B cell (primary cell): ENCODE data around the gene YPEL3. TPM values are rescaled to one million over a fixed set of nuclear protein-coding genes. Genes with fewer than 3 reads are reported as not detected.

Source experiments
- ATAC-seq: fragments of 200-7000 bp; cut with Tn5 transposase; one replicate; pipeline ENCODE4 v1.10.0; 2021; ENCODE audit warnings: low read depth, mild to moderate bottlenecking, moderate number of reproducible peaks, moderate library complexity
- CTCF ChIA-PET: fragments of 350-600 bp; sonication (Branson Sonifier 250); formaldehyde crosslinking; loops from one replicate; lab custom pipeline; 2021; ENCODE audit warnings: antibody characterized with exemption, inconsistent platforms; lab: Charles Lee
- POLR2A ChIA-PET: fragments of 350-600 bp; sonication (Branson Sonifier 250); formaldehyde crosslinking; loops from one replicate; lab custom pipeline; 2021; ENCODE audit warnings: antibody characterized with exemption; lab: Charles Lee
- DNase-seq: peaks from one replicate; pipeline ENCODE4 v3.0.0; 2013
- H2AFZ ChIP-seq: 2 replicates; pipeline ENCODE4 v1.6.1; 2012; ENCODE audit warnings: mild to moderate bottlenecking, low read depth, low read length; ENCODE audit not compliant: insufficient read depth, poor library complexity, severe bottlenecking
- H3K27ac ChIP-seq, 2 donors: 1 replicate in 1 of 2; 2 replicates in 1 of 2; pipeline ENCODE4 v1.5.1; 2012 to 2013; ENCODE audit warnings: low read length in 2 of 2, mild to moderate bottlenecking in 2 of 2, moderate library complexity in 1 of 2
- H3K27me3 ChIP-seq, 4 experiments: fragments of 200-600 bp in 1 of 4; sonication (generic) in 1 of 4; replicated peaks in 1 of 4; 1 replicate in 2 of 4; 2 replicates in 2 of 4; pipeline versions ENCODE4 v1.6.1 to v1.7.0; 2013 to 2016; ENCODE audit warnings: low read length in 3 of 4, mild to moderate bottlenecking in 2 of 4, mixed read lengths in 1 of 4, moderate library complexity in 1 of 4; ENCODE audit not compliant: insufficient read depth in 4 of 4, control insufficient read depth in 3 of 4; ENCODE audit errors: control extremely low read depth in 1 of 4
- H3K36me3 ChIP-seq, 2 experiments: replicated peaks in 1 of 2; 1 replicate in 1 of 2; 2 replicates in 1 of 2; pipeline versions ENCODE4 v1.6.1 to v1.7.1; 2013; ENCODE audit warnings: low read length in 1 of 2; ENCODE audit not compliant: insufficient read depth in 2 of 2, control insufficient read depth in 1 of 2; ENCODE audit errors: control extremely low read depth in 1 of 2, extremely low read depth in 1 of 2
- H3K4me1 ChIP-seq, 2 donors: fragments of 200-600 bp in 1 of 2; sonication (generic) in 1 of 2; 1 replicate in 1 of 2; 2 replicates in 1 of 2; pipeline versions ENCODE4 v1.5.1 to v1.6.1; 2013 to 2017; ENCODE audit warnings: low read length in 2 of 2; ENCODE audit not compliant: control insufficient read depth in 2 of 2, insufficient read depth in 2 of 2
- H3K4me2 ChIP-seq: replicated peaks from 2 replicates; pipeline ENCODE3; 2012; ENCODE audit warnings: mild to moderate bottlenecking, low read depth, low read length; ENCODE audit not compliant: poor library complexity, severe bottlenecking
- H3K4me3 ChIP-seq, 5 experiments: fragments of 200-600 bp in 1 of 5; sonication (generic) in 1 of 5; 1 replicate in 3 of 5; 2 replicates in 2 of 5; pipeline versions ENCODE4 v1.5.1 to v1.7.0; 2011 to 2016; ENCODE audit warnings: low read length in 4 of 5, mild to moderate bottlenecking in 4 of 5, low read depth in 2 of 5, control low read depth in 1 of 5, moderate library complexity in 1 of 5; ENCODE audit not compliant: insufficient read depth in 1 of 5; ENCODE audit errors: control extremely low read depth in 1 of 5, extremely low read depth in 1 of 5
- H3K79me2 ChIP-seq: fragments of 200-600 bp; sonication (generic); one replicate; pipeline ENCODE4 v1.6.0; 2016; ENCODE audit warnings: low read length; ENCODE audit not compliant: control insufficient read depth, insufficient read depth
- H3K9ac ChIP-seq: fragments of 200-600 bp; sonication (generic); 2 replicates; pipeline ENCODE4 v1.6.1; 2017; ENCODE audit warnings: mild to moderate bottlenecking, low read length, moderate library complexity
- H3K9me3 ChIP-seq, 3 donors: one replicate each; pipeline versions ENCODE4 v1.6.1 to v1.7.1; 2013; ENCODE audit warnings: low read length in 2 of 3; ENCODE audit not compliant: control insufficient read depth in 2 of 3, insufficient read depth in 1 of 3; ENCODE audit errors: control extremely low read depth in 1 of 3
- H4K20me1 ChIP-seq: 2 replicates; pipeline ENCODE4 v1.6.0; 2012; ENCODE audit warnings: mild to moderate bottlenecking, low read length; ENCODE audit not compliant: insufficient read depth, control insufficient read depth, poor library complexity, severe bottlenecking
- H3K27ac Mint-ChIP-seq: one replicate; pipeline ENCODE4 v1.8.0; 2021; ENCODE audit warnings: mixed read lengths
- H3K27me3 Mint-ChIP-seq: one replicate; pipeline ENCODE4 v1.8.0; 2021; ENCODE audit warnings: mixed read lengths
- H3K4me1 Mint-ChIP-seq: one replicate; pipeline ENCODE4 v1.8.0; 2021; ENCODE audit warnings: mixed read lengths
- H3K4me3 Mint-ChIP-seq: one replicate; pipeline ENCODE4 v1.8.0; 2021; ENCODE audit warnings: mixed read lengths
- H3K9me3 Mint-ChIP-seq: one replicate; pipeline ENCODE4 v1.8.0; 2022; ENCODE audit warnings: mixed read lengths; ENCODE audit not compliant: insufficient read depth
- CTCF ChIP-seq: fragments of 200-600 bp; IDR thresholded peaks from one replicate; pipeline ENCODE4 v1.8.0; 2022; ENCODE audit warnings: antibody characterized with exemption, mild to moderate bottlenecking
- EZH2 ChIP-seq: IDR thresholded peaks from 2 replicates; pipeline ENCODE4 v1.6.1; 2012; ENCODE audit warnings: borderline replicate concordance, low read depth, mild to moderate bottlenecking, moderate library complexity, low read length; ENCODE audit not compliant: insufficient read depth, poor library complexity, severe bottlenecking
- WGBS: methylation state at CpG from one replicate; pipeline ENCODE4 v1.1.5; 2013; ENCODE audit warnings: missing lambda C conversion rate; ENCODE audit not compliant: insufficient coverage; 5-methylcytosine and 5-hydroxymethylcytosine counted together
- intact Hi-C: fragments of 100-400 bp; cut with micrococcal nuclease; formaldehyde crosslinking; loops from one replicate; pipeline ENCODE4 v1.10.0; 2022
- polyA plus RNA-seq: library from polyadenylated mRNA; depleted of rRNA; stranded (reverse); fragments of >200 nt; gene quantifications from 2 replicates; pipeline ENCODE4 v1.2.3, GENCODE V29; 2012
- total RNA-seq, 2 donors: library from RNA; stranded (reverse); fragments of 120-200 nt in 1 of 2; gene quantifications; 1 replicate in 1 of 2; 2 replicates in 1 of 2; pipeline versions ENCODE4 v1.2.3 to v1.2.4, GENCODE V29; 2013 to 2022

Gene YPEL3
- total and polyA plus RNA-seq, 2 donors (not counting 1 experiment from before 2014, with no cell fraction given) = 314 to 414 TPM

GRCh38 chr16:30112197-30113030, 16.4 kb upstream of the YPEL3 start:
- Histone ChIP-seq H3K4me3 (no peak overlapping the region), H2AFZ (no peak overlapping the region), H3K79me2 (no peaks in the 10 kb centered on the region), H3K27me3 (no peaks in the 10 kb centered on the region), H3K36me3 (peaks cover 8 to 28% of the 10 kb centered on the region in 2 experiments), H3K27ac (no peak overlapping the region), H3K4me2 (no peak overlapping the region), H4K20me1 (no peaks in the 10 kb centered on the region), H3K9ac (no peak overlapping the region), H3K4me1 (peaks cover 0 to 5% of the 10 kb centered on the region in 2 donors), H3K9me3 (peaks cover 0 to 3% (median 0%) of the 10 kb centered on the region in 3 donors)
- POLR2A ChIA-PET = interaction anchor here (0.6 to 1.2 kb wide), 3 partner anchors 18 to 72 kb away, joined by 3 read pairs; no protein-coding TSS in a partner anchor
- intact Hi-C loops = no loop called here
- no peaks in the 10 kb centered on the region for H3K27me3 Mint-ChIP-seq
- H3K4me1 Mint-ChIP-seq = peaks cover 4% of the 10 kb centered on the region
- 87% methylated on average over 16 of the region's 29 CpGs for WGBS
- no peaks in the 10 kb centered on the region for H3K9me3 Mint-ChIP-seq
- CTCF ChIA-PET = interaction anchor here (0.6 to 5.5 kb wide), 11 partner anchors 8 to 297 kb away, joined by 3 to 27 read pairs (median 4); partner anchors contain the start of genes ALDOA, CORO1A and TBX6
- no peak for TF ChIP-seq EZH2
- TF ChIP-seq CTCF = peak; percentile 43
- H3K27ac Mint-ChIP-seq = no peak overlapping the region
- ATAC-seq = peak; percentile 47
- peak; percentile 59 for DNase-seq
- H3K4me3 Mint-ChIP-seq = no peak overlapping the region

GRCh38 chr16:30110661-30111060, 14.6 kb upstream of the YPEL3 start:
- Histone ChIP-seq H3K27ac (no peak overlapping the region), H3K4me3 (no peak overlapping the region), H2AFZ (no peak overlapping the region), H3K36me3 (peaks cover 8 to 16% of the 10 kb centered on the region in 2 experiments), H3K9ac (no peak overlapping the region), H3K27me3 (no peaks in the 10 kb centered on the region), H3K4me2 (no peak overlapping the region), H3K4me1 (peaks cover 0 to 5% of the 10 kb centered on the region in 2 donors), H3K9me3 (peaks cover 0 to 3% (median 0%) of the 10 kb centered on the region in 3 donors), H3K79me2 (no peaks in the 10 kb centered on the region), H4K20me1 (no peaks in the 10 kb centered on the region)
- 92% methylated on average over 2 of the region's 7 CpGs for WGBS
- Mint-ChIP-seq H3K9me3 (no peaks in the 10 kb centered on the region), H3K4me1 (peaks cover 4% of the 10 kb centered on the region), H3K27ac (no peak overlapping the region), H3K4me3 (no peak overlapping the region), H3K27me3 (no peaks in the 10 kb centered on the region)
- ATAC-seq (no peak), DNase-seq (no peak)
- CTCF ChIA-PET = interaction anchor here (0.7 to 5.5 kb wide), 3 partner anchors 18 to 518 kb away, joined by 3 to 27 read pairs (median 3); partner anchors contain the start of gene TBX6
- no peak for TF ChIP-seq CTCF
- TF ChIP-seq EZH2 = no peak
- intact Hi-C loops = no loop called here
- POLR2A ChIA-PET = interaction anchor here (0.6 kb wide), 1 partner anchor 14 kb away, joined by 3 read pairs; no protein-coding TSS in a partner anchor
